Stomach (tissue), 4 donors: ENCODE data around the gene KCNQ5.

Source experiments
- EP300 ChIP-seq: sonication (generic); formaldehyde crosslinking; IDR thresholded peaks from one replicate; pipeline ENCODE4 v1.6.1; 2017; ENCODE audit warnings: antibody characterized with exemption
- POLR2A ChIP-seq, 4 donors: fragments of 450-650 bp; IDR thresholded peaks; one replicate each; pipeline ENCODE4 v1.6.1; 2016; ENCODE audit warnings: antibody characterized with exemption in 4 of 4, control low read depth in 2 of 4, mild to moderate bottlenecking in 1 of 4, moderate library complexity in 1 of 4
- POLR2AphosphoS5 ChIP-seq, 3 donors: sonication (generic); formaldehyde crosslinking; IDR thresholded peaks; one replicate each; pipeline ENCODE4 v1.6.1; 2016; ENCODE audit warnings: antibody characterized with exemption in 3 of 3
- TF ChIP-seq, protein P1 (sequence below), 7 experiments: fragments of 450-650 bp in 4 of 7; fragments of 200-600 bp in 3 of 7; sonication (generic) in 3 of 7; IDR thresholded peaks; one replicate each; pipeline ENCODE4 v1.5.1; 2016 to 2019; ENCODE audit warnings: antibody characterized with exemption in 7 of 7, control low read depth in 2 of 7, mild to moderate bottlenecking in 1 of 7

DNA sequence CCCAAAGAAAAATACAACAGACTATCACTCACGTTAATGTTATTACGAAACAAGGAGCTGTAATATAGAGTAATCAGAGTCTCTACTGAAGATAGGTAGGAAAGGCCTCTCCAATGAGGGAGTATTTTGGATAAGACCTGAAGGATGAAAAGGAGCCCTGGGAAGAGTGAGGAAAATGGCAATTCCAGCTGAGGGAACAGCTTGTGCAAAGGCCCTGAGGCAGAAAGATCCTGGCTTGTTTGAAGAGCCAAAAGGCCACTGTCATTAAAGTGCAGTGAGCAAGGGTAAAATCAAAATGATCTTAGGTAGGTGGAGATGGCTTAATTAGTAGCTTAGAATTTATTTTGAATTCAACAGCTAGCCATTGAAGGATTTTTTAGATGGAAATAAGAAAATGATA is 464.9 kb downstream of the KCNQ5 start:
- TF ChIP-seq POLR2A (IDR thresholded peaks at IDR 0.05), result no peak
- TF ChIP-seq, protein P1, sequence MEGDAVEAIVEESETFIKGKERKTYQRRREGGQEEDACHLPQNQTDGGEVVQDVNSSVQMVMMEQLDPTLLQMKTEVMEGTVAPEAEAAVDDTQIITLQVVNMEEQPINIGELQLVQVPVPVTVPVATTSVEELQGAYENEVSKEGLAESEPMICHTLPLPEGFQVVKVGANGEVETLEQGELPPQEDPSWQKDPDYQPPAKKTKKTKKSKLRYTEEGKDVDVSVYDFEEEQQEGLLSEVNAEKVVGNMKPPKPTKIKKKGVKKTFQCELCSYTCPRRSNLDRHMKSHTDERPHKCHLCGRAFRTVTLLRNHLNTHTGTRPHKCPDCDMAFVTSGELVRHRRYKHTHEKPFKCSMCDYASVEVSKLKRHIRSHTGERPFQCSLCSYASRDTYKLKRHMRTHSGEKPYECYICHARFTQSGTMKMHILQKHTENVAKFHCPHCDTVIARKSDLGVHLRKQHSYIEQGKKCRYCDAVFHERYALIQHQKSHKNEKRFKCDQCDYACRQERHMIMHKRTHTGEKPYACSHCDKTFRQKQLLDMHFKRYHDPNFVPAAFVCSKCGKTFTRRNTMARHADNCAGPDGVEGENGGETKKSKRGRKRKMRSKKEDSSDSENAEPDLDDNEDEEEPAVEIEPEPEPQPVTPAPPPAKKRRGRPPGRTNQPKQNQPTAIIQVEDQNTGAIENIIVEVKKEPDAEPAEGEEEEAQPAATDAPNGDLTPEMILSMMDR (IDR thresholded peaks at IDR 0.05), result no peak
- TF ChIP-seq EP300, result no peak
- no peak for TF ChIP-seq POLR2AphosphoS5 (IDR thresholded peaks at IDR 0.05)
